NOMO-1 treated with DMSO at 0.1 percent for 48 hours (cell line): ENCODE measurements around the gene NKAIN4.

Experiments used
- DNase-seq: peaks from one replicate; lab custom pipeline; 2025; ENCODE audit not compliant: unreplicated experiment; lab: John Stamatoyannopoulos, UW

Gene NKAIN4

DNA sequence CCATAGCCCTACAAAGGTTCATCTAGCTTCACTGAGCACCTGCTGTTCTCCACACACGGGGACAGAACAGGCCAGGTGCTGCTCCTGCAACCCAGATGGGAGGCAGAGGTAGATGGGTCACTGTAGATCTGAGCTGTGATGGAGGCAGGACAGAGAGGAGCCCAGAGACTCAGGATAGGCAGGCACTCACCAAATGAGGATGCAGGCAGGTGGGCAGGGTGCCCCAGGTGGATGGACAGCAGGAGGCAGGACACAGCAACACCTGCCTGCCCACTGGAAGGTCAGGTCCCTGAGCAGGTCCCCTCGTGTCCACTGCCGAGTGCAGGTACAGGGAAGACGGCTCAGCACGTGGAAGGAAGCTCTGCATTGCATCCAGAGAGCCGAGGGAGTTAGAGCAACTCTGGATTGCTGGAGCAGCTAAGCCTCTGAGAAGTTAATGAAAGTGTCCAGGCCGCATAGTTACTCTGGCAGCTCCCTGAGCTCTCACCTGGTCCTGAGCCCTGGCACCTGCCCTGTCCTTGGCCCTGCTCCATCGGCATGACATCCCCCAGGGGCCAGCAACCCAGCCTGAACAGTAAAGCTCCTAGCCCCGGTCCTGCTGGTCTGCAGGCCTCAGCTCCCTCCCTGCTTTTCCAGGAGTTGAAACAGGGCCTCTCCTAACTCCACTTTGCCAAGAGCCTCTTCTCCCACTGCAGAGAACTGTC lies 33.4 kb downstream of the NKAIN4 start:
- no peak for DNase-seq

DNA sequence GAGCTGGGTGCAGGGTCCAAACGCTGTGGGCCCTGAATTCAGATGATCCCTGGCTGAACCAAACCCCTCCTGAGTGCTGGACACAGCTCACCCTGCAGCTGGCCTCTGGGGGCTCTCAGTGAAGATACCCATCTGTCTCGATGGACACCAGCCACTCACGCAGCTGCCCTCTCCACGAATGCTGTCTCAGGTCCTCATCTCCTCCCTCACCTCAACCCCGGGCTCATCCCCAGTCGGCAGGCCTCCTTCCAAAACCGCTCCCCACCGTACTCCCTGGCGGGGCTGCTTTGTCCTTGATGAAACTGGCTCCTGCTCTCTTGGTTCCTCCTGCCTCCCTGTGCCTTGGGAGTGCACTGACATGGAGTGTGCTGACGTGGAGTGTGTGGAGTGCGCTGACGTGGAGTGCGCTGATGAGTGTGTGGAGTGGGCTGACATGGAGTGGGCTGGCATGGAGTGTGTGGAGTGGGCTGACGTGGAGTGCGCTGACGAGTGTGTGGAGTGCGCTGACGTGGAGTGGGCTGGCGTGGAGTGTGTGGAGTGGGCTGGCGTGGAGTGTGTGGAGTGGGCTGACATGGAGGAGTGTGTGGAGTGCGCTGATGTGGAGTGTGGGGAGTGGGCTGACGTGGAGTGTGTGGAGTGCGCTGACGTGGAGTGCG lies 34.3 kb downstream of the NKAIN4 start:
- DNase-seq: no peak

DNA sequence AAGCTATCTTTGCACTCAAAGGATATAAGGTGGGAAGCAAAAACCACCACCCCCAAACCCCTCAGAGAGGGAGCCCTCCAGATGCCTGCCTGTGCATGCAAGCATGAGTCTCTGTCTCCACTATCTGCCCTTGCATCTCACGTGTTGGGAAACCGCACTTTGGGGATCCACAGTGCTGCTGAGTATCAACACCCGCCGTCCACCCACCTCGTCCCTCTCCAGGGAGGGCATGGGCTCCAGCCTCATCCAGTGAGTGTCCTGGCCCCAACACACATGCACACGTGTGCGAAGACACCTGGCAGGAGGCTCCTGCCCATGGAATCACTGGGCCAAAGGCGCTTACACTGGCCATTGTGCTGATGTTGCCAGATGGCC lies 34.8 kb downstream of the NKAIN4 start:
- DNase-seq: no peak

DNA sequence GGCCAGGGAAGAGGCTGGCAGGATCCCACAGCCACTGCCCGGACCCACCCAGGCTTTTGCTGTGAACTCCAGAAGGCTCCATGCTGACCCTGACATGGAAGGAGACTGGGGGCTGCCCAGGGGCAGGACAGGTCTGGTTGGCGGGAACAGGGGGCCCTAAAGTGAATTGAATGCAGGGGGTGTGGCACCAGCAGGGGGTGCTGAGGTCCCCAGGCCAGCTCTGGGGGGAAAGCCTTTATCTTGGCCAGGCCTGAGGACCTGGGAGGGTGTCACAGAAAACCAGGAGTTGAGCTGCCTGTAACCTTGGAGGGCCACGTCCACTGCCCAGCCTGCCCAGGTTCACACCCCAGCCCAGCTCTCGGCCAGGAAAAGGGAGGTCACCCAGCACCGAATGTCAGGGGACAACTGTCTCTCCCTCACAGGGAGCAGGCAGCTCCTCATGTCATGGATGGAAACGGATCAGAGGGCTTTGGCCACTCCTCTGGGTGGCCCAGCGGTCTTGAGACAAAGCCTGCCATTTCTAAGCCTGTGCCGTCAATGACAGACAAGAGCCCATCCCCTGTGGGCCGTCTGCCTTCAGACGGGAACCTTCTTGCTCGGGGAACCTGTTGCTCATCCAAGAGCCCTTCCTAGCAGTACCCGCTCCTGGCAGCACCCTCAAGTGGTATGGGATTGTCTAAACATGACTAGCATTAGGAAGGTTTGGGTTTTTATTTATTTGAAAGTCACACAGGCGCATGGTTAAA lies 35.4 kb downstream of the NKAIN4 start:
- no peak for DNase-seq

DNA sequence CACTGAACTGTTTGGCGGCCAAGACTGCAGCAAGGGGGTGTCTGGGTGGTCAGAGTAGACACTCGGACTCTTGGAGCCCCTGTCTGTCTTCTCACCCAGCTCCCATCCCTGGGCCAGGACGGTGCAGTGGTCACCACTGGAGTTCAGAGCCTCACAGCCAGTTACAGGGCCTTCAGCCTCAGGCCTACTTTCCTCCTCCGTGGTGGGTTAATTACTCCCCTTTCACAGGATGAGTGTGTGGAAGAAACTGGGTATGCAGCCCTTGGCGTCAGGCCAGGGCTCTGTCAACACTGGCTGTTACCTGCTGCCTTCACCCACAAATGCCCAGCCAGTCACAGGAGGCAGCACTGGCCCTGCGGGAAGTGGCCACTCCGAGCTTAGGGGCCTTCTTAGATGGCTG lies 36.6 kb downstream of the NKAIN4 start:
- DNase-seq: no peak

DNA sequence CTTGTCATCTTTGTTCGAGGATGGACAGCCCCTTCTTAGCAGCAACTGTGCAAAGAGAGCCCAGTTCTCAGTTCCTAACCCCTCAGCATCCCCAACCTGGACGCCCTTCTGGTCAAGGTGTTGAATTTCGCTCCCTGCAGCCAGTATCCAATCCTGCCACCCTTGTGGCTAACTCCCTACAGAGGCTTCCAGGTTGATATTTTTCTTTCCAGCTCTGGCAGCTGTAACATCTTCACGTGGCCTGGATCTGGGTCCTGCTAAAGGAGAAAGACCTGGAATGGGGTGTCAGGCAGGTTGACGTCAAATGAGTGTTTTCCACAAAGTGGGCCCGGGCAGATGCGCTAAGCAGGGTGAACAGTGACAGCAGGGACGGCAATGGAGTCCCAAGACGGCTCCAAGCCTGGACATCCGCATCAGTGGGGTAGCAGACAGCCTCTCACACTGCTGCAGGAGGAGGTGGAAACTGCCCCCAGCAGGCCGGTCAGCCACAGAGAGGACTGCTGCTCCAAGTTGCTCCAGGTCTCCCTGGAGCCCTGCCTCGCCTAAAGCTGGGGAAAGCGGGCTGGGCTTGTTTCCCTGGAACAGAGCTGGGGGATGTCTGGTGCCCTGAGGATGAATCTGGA lies 37.3 kb downstream of the NKAIN4 start:
- no peak for DNase-seq

DNA sequence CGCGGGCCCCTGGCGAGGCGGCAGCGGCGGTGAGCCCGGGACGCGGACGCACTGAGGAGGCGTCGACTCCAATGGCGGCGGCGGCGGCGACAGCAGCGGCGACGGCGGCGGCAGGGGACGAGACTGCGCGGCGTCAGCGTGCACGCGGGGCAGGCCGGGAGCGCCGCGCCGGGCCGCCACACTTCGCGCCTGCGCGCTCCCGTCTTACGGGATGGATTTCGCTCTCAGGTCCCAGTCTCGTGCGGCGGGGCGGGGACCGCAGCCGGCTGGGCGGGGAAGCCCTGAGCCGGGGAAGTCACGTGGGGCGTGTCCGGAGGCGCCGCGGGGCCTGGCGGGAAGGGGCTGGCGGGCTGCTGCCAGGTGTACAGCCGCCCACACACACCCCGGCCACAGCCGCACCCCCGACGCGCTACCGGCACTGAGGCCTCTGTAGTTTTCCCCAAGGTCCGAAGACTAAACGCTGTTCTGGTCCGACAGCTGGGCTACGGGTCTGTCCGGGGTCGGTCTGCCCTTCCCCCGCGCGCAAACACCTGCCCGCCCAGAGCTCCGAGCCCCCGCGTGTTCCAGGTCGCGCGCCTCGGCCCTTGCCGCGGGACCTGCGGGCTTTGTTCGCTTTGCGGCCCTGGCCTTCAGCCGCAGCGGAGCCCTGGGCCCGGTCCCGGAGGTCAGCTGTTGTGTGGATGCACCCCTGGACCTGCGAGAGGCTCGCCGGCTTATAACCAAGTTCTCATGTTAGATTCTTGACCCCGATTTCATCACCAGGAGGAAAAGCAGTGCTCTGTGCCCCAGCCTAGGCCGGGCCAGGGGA lies 38.0 kb downstream of the NKAIN4 start, which contains the start of gene YTHDF1:
TSS of gene YTHDF1 (minus strand) at position 91 of the 808 bp plus-strand sequence. CDS start 239 bp downstream, outside the sequence.
- DNase-seq: peak; percentile 97

DNA sequence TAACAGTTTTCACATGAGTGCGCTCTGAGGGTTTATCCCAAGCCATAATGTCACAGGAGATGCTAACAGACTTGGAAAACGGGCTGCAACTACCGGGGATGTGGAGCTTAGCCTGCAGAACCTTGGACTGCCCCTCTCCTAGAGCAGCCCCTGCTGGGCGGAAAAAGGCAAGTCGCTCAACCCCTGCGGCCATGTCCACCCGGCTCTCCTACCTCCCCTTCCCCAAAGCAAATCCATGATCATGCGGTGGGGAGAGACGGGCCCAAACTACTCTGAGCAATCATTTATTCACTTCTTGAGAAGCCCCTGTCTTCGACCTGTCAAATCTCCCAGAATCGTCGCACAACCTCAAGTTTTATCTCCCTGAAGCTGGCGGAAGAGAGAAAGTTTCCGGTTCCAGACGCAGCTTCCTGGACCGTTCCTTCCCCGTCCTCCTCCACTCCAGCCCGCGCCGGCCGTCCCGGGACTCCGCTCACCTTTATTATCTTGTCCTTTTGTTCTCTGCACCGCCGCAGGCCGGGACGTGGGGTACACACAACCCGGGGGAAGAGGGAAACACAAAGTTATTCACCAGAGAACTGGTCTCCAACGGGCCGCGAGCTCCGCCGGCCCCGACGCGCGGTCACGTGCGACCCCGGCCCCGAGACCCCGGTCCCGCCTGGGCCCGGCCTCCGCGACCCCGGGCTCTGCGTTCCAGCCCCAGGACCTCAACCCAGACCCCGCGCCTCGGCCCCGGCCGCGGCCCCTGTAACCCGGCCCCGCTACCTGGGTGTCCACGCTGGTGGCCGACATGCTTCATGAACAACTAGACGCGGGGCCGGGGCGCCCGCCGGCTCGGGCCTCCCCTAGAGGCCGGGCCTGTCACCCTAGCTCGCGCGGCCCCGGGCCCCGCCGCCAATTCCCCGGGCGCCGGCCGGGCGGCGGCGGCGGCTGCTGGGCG lies 38.9 kb downstream of the NKAIN4 start:
- peak; percentile 19 for DNase-seq

DNA sequence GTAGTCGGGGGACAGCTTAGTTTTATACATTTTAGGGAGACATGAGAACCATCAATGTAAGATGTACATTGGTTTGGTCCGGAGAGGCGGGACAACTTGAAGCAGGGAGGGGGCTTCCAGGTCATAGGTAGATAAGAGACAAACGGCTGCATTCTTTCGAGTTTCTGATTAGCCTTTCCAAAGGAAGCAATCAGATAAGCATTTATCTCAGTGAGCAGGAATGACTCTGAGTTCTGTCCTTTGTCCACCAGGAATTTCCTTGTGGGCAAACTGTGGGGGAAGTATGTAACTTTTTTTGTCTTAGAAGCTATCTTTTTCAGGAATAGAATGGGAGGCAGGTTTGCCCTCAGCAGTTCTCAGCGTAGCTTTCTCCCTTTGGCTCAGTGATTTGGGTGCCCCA lies 39.7 kb downstream of the NKAIN4 start:
- DNase-seq: no peak

DNA sequence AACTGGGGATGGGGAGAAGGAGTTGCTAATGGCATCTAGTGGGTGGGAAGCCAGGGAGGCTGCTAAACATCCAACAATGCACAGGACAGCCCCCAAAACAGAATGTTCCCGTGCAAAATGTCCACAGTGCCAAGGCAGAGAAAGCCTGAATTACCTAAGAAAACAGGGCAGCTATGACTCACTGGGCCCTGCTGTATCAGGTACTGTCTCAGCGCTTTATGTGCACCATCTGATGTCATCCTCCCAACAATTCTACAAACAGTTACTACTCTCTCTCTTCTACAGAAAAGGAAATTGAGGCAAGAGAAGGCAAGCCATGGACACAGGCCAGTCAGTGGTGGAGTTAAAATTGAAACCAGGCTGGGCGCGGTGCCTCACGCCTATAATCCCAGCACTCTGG lies 41.5 kb downstream of the NKAIN4 start:
- DNase-seq: no peak

DNA sequence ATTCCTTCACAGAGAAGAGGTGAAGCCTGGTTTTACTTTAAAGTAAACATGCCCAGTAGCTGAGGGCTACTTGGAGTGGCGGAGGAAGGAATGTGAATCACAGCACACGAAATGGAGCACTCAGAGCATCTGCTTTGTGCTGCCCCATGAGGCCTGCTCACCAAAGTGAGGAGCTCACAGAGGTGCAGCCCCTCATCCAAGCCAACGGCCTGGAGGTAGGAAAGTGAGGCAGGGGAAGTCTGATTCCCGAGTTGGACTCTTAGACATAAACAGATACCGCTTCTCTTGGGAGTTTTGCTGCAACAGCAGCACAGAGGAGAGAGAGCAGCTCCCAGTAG lies 41.9 kb downstream of the NKAIN4 start:
- no peak for DNase-seq

DNA sequence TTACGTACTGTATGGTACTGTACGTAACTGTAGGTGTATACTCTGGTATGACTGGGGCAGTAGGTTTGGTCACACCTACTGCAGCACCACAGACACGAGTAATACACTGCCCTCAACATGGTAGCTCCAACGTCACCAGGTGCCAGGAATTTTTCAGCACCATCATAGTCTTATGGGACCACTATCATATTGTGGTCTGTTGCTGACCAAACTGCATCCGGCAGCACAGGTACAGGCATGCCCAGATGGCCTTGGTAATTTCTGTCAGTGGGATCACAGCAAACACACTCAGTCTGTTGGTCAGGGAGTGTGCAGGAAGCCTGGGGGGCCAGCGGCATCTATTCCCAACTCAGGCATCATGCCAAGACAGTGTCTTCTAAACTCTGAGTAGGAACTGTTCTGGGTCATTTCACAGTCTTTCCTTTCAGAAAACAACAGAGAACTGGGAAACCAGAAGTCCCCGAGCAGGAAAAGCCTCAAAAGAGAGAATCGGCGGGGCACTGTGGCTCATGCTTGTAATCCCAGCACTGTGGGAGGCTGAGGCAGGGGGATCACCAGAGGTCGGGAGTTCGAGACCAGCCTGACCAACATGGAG lies 44.2 kb downstream of the NKAIN4 start:
- no peak for DNase-seq

DNA sequence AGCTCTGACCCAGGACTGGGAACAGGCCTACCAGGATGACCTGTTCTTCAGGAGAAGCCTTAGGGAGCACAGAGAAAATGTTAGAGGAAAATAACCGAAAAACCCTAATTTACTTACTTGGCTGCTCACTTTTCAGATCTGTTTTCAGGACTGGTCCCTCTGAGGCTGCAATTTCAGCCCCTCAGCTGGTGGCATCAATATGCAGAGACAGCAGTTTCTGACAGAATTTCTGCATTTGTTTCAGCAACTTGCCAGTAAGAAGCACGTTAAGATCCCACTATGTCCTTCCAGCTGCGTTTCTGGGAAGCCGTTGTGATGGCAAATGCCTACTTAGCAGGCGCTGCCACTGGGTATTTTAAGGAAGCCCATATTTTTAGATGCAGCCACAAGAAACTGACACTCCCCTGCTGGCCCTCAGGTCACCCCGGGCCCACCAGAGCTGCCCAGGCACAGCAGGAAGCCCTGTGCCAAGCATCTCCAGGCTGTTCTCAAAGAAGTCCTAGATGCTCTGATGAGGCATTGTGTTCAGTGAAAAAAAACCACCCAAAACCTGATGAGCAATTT lies 45.8 kb downstream of the NKAIN4 start:
- DNase-seq: no peak

DNA sequence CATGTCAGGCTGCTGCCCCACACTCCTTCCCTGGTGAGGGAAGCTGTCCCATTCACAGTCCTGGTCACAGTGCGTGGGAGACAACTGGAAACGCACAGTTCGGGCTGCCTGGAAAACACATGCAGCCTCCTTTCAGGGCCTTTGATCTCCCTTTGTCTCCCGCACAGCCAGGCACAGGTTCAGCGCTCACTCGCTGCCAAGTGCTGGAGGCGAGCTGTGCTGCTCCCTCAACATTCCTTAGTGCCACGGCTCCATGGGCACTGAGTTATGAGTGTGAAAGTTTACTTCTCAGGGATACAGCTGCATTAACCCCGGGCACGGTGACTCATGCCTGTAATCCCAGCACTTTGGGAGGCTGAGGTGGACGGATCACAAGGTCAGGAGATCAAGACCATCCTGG lies 47.4 kb downstream of the NKAIN4 start:
- DNase-seq: no peak

DNA sequence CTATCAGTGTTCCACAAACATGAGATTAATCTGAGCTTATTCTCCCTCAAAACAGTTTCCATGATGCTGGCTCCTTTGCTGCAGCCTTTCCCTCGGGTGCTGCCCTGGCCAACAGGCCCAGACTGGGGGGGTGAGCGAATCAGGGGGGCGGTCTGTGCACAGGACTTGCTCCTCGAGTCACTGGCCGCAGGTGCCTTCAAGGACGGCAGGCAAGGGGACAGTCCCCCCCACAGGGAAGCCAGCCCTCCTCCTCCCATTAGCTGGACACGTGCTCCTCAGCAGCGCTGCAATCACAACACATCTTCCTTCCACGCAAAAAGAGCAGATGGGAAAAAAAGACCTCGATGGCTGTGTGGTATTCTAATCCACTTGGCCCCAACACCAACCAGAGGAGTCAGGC lies 48.4 kb downstream of the NKAIN4 start:
- DNase-seq: no peak

DNA sequence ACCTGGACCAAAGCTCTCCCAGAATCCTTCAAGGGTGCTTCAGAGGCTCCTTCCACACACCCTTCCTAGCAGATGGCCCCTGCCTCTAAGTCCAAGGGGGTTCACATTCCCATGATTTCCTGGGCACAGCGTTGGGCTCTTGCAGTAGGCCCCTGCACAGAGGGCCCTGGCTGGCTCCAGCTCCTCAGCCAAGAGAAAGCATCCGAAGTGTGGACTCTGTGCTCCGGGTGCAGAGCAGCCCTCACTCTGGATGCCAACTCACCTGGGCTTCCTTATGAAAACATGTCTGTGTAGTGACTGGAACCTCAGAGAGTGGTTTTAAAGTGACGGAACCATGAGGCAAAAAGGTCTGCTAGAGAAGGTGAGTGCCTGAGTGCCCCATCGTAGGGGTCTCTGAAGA lies 49.9 kb downstream of the NKAIN4 start:
- no peak for DNase-seq

DNA sequence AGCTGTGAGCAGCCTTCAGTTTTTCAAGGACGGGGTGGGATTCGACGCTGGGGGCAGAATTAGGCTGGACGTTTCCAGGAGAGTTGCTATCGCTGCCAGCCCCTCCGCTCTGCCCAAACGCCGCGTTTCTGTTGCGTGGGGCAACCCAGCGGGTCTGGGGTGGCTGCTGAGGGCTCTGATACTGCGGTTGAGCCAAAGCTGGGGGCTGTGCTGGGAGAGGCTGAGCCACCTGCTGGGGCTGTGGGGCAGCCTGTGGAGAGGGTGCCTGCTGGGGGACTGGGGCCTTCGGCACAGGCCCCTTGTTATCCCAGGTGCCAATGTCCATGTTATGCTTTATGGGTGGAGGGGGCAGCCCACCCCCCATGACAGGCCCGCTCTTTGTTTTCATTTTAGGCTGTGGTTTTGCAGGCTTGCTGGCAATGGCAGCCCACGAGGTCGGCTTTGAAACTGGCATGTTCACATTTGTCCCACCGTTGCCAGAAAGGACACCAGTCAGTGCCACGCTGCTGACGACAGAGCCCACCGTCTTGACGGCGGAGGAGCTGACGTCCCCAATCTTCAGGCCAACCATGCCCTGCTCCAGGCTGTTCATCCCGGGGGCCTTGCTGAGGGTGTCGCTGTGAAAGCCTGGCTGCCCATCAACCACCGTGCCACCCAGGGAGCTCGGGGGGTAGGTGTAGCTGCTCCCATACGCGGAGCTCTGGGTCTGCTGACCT lies 51.3 kb downstream of the NKAIN4 start:
- no peak for DNase-seq

DNA sequence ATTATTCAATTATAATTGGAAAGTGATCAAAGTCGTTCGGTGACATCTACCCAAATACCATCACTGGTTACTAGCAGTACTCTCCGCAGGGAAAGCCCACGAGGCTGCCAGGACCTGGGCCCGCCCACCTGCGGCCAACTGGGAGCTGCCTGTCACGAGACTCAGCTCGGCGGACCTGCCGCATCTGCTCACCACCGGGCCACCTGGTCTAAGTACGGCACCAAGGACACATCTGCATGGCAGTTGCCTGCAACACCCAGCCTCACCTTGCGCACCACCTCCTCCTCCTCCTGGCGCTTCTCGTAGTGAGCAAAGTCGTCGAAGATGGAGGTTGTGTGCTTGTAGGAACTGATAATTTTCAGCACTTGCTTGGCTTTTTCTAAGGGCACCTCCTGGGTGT lies 52.2 kb downstream of the NKAIN4 start:
- DNase-seq: no peak

DNA sequence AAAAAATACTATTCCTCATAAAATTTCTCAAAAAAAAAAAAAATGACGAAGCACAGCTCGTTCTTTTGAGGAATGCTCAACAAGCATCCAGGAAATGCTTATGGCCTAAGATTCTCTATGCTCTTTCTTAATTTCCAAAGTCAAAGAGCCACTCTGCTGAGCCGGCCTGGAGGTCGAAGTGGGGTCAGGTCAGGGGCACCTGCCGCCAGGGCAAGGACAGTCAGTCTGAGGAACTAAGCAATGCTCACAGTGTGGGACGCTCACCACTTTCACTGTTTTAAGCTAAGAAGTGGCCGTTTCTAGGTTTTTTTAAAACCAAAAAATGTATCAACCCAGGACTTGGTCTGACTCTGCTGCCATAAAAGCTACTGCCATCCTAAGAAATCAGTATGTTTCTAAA lies 55.7 kb downstream of the NKAIN4 start:
- DNase-seq: no peak
